Neutrophil (primary cell): ENCODE data around the gene UBE4B.

ENCODE experiments used
- H3K27ac ChIP-seq: fragments of 200-600 bp; sonication (generic); 2 replicates; pipeline ENCODE4 v1.5.1; 2016; ENCODE audit warnings: mild to moderate bottlenecking, moderate library complexity
- H3K27me3 ChIP-seq: fragments of 200-600 bp; sonication (generic); 2 replicates; pipeline ENCODE4 v1.6.0; 2016; ENCODE audit warnings: mild to moderate bottlenecking
- H3K36me3 ChIP-seq: fragments of 200-600 bp; sonication (generic); 2 replicates; pipeline ENCODE4 v1.5.1; 2017
- H3K4me1 ChIP-seq, 2 experiments: fragments of 200-600 bp in 1 of 2; sonication (generic) in 1 of 2; 1 replicate in 1 of 2; 2 replicates in 1 of 2; pipeline versions ENCODE4 v1.5.1 to v1.6.1; 2013 to 2016; ENCODE audit warnings: low read depth in 1 of 2, low read length in 1 of 2, mild to moderate bottlenecking in 1 of 2, moderate library complexity in 1 of 2; ENCODE audit not compliant: control insufficient read depth in 1 of 2, insufficient read depth in 1 of 2
- H3K4me3 ChIP-seq, 2 experiments: fragments of 200-600 bp in 1 of 2; sonication (generic) in 1 of 2; 1 replicate in 1 of 2; 2 replicates in 1 of 2; pipeline ENCODE4 v1.5.1; 2013 to 2016; ENCODE audit warnings: low read depth in 1 of 2, low read length in 1 of 2, mild to moderate bottlenecking in 1 of 2, moderate library complexity in 1 of 2
- H3K9me3 ChIP-seq: fragments of 200-600 bp; sonication (generic); 2 replicates; pipeline ENCODE4 v1.5.1; 2016
- TF ChIP-seq, protein P1 (sequence below): fragments of 200-600 bp; sonication (generic); IDR thresholded peaks from 2 replicates; pipeline ENCODE4 v1.5.1; 2016; ENCODE audit warnings: antibody characterized with exemption

Gene UBE4B

DNA sequence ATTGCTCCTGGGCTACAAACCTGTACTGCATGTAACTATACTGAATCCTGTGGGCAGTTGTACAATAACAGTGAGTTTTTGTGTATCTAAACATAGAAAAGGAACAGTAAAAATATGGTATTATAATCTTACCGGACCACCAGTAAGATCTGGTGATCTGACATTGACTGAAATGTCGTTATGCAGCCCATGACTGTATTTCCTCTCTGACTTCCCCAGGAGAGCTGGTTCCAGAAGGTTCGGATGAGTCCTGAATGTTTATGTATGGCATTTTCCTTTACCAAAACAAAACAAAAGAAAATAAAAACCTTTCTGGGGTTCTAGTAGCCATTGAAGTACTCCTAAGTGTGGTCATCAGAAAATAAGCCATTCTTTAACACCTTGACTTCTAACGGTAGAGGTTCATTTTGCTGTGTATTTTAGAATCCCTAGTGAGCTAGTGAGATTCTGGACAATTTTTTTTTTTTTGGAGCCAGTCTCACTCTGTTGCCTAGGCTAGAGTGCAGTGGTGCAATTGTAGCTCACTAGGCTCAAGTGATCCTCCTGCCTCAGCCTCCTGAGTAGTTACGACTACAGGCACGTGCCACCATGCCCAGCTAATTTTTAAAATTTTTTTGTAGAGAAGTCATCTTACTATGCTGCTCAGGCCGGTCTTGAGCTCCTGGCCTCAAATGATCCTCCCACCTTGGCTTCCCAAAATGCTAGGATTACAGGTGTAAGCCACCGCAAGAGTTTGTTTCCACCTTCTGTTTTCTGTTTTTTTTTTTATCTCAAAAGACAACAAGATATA is 27.7 kb downstream of the UBE4B start:
- H3K4me3 ChIP-seq: no peak overlapping the region
- TF ChIP-seq, protein P1, sequence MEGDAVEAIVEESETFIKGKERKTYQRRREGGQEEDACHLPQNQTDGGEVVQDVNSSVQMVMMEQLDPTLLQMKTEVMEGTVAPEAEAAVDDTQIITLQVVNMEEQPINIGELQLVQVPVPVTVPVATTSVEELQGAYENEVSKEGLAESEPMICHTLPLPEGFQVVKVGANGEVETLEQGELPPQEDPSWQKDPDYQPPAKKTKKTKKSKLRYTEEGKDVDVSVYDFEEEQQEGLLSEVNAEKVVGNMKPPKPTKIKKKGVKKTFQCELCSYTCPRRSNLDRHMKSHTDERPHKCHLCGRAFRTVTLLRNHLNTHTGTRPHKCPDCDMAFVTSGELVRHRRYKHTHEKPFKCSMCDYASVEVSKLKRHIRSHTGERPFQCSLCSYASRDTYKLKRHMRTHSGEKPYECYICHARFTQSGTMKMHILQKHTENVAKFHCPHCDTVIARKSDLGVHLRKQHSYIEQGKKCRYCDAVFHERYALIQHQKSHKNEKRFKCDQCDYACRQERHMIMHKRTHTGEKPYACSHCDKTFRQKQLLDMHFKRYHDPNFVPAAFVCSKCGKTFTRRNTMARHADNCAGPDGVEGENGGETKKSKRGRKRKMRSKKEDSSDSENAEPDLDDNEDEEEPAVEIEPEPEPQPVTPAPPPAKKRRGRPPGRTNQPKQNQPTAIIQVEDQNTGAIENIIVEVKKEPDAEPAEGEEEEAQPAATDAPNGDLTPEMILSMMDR: no peak
- H3K27me3 ChIP-seq: no peaks in the 10 kb centered on the region
- peak overlapping the region; percentile 63 for H3K27ac ChIP-seq
- no peaks in the 10 kb centered on the region for H3K36me3 ChIP-seq
- H3K4me1 ChIP-seq: peaks cover 29 to 35% of the 10 kb centered on the region in 2 experiments
- H3K9me3 ChIP-seq: no peaks in the 10 kb centered on the region

DNA sequence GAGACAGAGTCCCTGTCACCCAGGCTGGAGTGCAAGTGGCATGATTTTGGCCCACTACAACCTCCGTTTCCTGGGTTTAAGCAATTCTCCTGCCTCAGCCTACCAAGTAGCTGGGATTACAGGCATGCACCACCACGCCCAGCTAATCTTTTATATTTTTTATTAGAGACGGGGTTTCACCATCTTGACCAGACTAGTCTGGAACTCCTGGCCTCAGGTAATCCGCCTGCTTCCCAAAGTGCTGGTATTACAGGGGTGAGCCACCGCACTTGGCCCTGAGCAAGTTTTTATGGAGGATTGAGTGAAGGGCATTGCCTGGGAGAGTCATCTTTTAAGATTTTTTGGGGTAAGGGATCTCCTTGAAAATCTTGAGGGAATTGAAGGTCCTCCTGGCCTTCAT is 28.5 kb downstream of the UBE4B start:
- H3K27ac ChIP-seq: peak overlapping the region; percentile 63
- H3K36me3 ChIP-seq: no peaks in the 10 kb centered on the region
- H3K4me3 ChIP-seq: no peak overlapping the region
- TF ChIP-seq, protein P1: no peak
- no peaks in the 10 kb centered on the region for H3K27me3 ChIP-seq
- no peaks in the 10 kb centered on the region for H3K9me3 ChIP-seq
- H3K4me1 ChIP-seq: peaks cover 25 to 34% of the 10 kb centered on the region in 2 experiments

DNA sequence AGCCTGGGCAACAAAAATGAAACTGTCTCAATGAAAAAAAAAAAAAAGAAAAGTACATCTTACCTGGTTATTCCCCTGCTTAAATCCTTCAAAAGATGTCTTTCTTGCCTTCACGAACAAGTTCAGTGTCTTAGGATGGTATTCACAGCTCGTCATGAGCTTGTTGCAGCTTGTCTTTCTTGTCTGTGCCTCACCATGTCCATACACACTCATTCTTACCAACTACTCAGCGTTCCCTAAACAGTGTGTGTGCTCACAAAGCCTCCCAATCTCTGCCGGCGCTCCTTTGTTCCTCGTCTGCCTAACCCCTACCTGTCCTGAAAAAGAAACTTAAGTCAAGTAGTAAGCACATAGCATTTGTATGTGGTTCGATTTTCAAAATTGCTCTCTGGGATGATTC is 31.1 kb downstream of the UBE4B start:
- Histone ChIP-seq H3K4me3 (no peak overlapping the region), H3K27ac (peak overlapping the region; percentile 26), H3K4me1 (peaks cover 28 to 36% of the 10 kb centered on the region in 2 experiments)

DNA sequence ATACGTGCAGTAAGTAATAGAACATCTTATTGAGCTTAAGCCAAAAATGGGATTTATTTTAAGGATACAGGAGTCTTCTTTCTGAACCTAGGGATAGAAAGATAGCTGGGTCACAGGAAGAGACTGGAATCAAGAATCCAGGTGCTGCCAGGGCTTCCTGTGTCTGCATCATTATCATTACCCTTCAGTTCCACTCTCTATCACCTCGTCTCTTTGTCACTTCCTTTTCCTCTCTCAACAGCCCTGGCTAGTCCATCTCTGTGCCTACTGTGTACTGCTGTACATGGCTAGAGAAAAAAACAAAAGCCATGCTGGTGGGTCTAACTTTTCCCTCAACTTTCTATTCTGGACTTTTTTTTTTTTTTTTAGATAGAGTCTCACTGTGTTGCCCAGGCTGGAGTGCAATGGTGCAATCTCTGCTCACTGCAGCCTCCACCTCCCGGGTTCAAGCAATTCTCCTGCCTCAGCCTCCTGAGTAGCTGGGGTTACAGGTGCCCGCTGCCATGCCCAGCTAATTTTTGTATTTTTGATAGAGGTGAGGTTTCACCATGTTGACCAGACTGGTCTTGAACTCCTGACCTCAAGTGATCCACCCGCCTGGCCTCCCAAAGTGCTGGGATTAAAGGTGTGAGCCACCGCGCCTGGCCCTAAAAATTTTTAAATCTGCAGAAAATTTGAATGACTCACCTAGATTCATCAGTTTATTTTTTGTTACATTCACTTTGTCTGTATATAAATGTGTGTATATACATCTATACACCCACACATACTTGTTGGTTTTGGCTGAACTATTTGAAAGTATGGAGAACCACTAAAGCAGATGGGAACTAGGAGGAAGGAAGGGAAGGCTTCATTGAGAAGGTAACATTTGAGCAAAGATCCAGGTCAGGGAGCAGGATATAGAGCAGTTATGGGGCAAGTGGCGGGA is 31.9 kb downstream of the UBE4B start:
- peaks cover 24 to 29% of the 10 kb centered on the region in 2 experiments for H3K4me1 ChIP-seq
- peak overlapping the region; percentile 44 for H3K27ac ChIP-seq
- H3K27me3 ChIP-seq: no peaks in the 10 kb centered on the region
- TF ChIP-seq, protein P1: no peak
- no peak overlapping the region for H3K4me3 ChIP-seq
- no peaks in the 10 kb centered on the region for H3K36me3 ChIP-seq
- no peaks in the 10 kb centered on the region for H3K9me3 ChIP-seq

More for the DNA sequence above, 31.1 kb downstream of the UBE4B start:
- H3K9me3 ChIP-seq: no peaks in the 10 kb centered on the region
- no peaks in the 10 kb centered on the region for H3K27me3 ChIP-seq
- no peaks in the 10 kb centered on the region for H3K36me3 ChIP-seq
- TF ChIP-seq, protein P1: no peak

DNA sequence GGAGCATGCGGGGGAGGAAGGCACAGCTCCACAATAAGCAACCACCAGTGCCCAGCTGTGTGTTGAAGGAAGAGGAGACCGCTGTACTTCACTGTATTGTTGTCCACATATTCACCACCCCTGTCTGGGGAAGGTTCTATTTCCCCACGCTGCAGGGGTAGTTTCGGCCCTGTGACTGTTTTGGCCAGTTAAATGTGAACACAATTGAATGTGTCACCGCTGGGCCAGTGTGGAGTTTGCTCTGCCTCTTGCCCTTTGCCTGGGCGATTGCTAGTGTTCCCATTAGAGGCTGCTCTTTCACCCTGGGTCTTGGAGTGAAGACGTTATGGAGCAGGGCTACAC is 32.6 kb downstream of the UBE4B start:
- Histone ChIP-seq H3K9me3 (no peaks in the 10 kb centered on the region), H3K27me3 (no peaks in the 10 kb centered on the region), H3K27ac (peak overlapping the region; percentile 44), H3K36me3 (no peaks in the 10 kb centered on the region), H3K4me1 (peaks cover 24 to 29% of the 10 kb centered on the region in 2 experiments), H3K4me3 (no peak overlapping the region)
- TF ChIP-seq, protein P1: no peak
